Tibial artery (tissue), 4 donors: ENCODE measurements around the gene PIP4K2A.

ENCODE experiments used
- DNase-seq, 2 donors: peaks; one replicate each; pipeline ENCODE4 v3.0.0-alpha.2; 2019
- H3K27ac ChIP-seq, 2 donors: fragments of 200-600 bp; sonication (generic) in 1 of 2; 1 replicate in 1 of 2; 2 replicates in 1 of 2; pipeline ENCODE4 v1.5.1; 2018 to 2019; ENCODE audit warnings: mild to moderate bottlenecking in 1 of 2
- H3K27me3 ChIP-seq, 2 donors: fragments of 200-600 bp; sonication (generic) in 1 of 2; one replicate each; pipeline versions ENCODE4 v1.5.1 to v1.6.0; 2016 to 2019
- H3K36me3 ChIP-seq, 3 donors: fragments of 200-600 bp; sonication (generic) in 2 of 3; one replicate each; pipeline ENCODE4 v1.5.1; 2016 to 2019; ENCODE audit warnings: mild to moderate bottlenecking in 2 of 3
- H3K4me1 ChIP-seq, 4 donors: fragments of 200-600 bp; sonication (generic) in 2 of 4; 1 replicate in 3 of 4; 2 replicates in 1 of 4; pipeline ENCODE4 v1.5.1; 2016 to 2019
- H3K4me3 ChIP-seq, 2 donors: fragments of 200-600 bp; sonication (generic) in 1 of 2; 1 replicate in 1 of 2; 2 replicates in 1 of 2; pipeline ENCODE4 v1.5.1; 2018 to 2019; ENCODE audit warnings: mild to moderate bottlenecking in 2 of 2
- H3K9me3 ChIP-seq, 3 donors: fragments of 200-600 bp; sonication (generic) in 1 of 3; one replicate each; pipeline ENCODE4 v1.5.1; 2016 to 2019
- intact Hi-C: fragments of 100-400 bp; cut with DNase I; formaldehyde crosslinking; loops from one replicate; pipeline ENCODE4 v1.15.0; 2023; ENCODE audit warnings: low total_unique reads
- TF ChIP-seq, protein P1 (sequence below), 2 experiments: fragments of 200-600 bp in 1 of 2; fragments of 450-650 bp in 1 of 2; IDR thresholded peaks; one replicate each; pipeline ENCODE4 v1.5.1; 2017 to 2019; ENCODE audit warnings: antibody characterized with exemption in 2 of 2, mild to moderate bottlenecking in 1 of 2, moderate library complexity in 1 of 2

The PIP4K2A gene

GRCh38 chr10:22704942-22705341, 9.4 kb downstream of the PIP4K2A start:
- no peak overlapping the region for H3K27ac ChIP-seq
- TF ChIP-seq, protein P1, sequence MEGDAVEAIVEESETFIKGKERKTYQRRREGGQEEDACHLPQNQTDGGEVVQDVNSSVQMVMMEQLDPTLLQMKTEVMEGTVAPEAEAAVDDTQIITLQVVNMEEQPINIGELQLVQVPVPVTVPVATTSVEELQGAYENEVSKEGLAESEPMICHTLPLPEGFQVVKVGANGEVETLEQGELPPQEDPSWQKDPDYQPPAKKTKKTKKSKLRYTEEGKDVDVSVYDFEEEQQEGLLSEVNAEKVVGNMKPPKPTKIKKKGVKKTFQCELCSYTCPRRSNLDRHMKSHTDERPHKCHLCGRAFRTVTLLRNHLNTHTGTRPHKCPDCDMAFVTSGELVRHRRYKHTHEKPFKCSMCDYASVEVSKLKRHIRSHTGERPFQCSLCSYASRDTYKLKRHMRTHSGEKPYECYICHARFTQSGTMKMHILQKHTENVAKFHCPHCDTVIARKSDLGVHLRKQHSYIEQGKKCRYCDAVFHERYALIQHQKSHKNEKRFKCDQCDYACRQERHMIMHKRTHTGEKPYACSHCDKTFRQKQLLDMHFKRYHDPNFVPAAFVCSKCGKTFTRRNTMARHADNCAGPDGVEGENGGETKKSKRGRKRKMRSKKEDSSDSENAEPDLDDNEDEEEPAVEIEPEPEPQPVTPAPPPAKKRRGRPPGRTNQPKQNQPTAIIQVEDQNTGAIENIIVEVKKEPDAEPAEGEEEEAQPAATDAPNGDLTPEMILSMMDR (IDR thresholded peaks at IDR 0.05) = no peak
- peaks cover 0 to 64% (median under 1%) of the 10 kb centered on the region in 4 donors for H3K4me1 ChIP-seq
- no peaks in the 10 kb centered on the region for H3K9me3 ChIP-seq
- intact Hi-C loops = loop anchor here (5.0 kb wide), 1 partner anchor 373 kb away; no protein-coding TSS in a partner anchor
- H3K27me3 ChIP-seq = no peaks in the 10 kb centered on the region
- DNase-seq = no peak
- no peak overlapping the region for H3K4me3 ChIP-seq
- H3K36me3 ChIP-seq = no peaks in the 10 kb centered on the region

DNA sequence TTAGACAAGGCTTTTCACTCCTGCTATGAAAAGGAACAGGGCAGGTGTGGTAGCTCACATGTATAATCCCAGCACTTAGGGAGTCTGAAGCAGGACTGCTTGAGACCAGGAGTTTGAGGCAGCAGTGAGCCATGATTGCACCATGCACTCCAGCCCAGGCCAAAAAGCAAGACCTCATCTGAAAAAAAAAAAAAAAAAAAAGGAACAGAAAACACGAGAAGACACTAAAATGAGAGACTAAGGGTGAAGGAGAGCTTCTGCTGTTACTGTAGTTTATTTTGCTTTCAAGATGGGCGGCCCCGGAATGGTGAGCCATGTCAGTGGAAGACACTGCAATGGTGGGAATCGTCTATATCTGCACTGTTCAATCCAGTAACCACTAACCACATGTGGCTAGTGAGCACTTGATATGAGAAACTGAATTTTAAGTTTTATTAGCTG, 9.9 kb downstream of the PIP4K2A start:
- Histone ChIP-seq H3K27me3 (no peaks in the 10 kb centered on the region), H3K27ac (no peak overlapping the region), H3K36me3 (no peaks in the 10 kb centered on the region), H3K4me3 (no peak overlapping the region), H3K4me1 (peaks cover 0 to 64% (median under 1%) of the 10 kb centered on the region in 4 donors), H3K9me3 (no peaks in the 10 kb centered on the region)
- no peak for DNase-seq
- TF ChIP-seq, protein P1 (IDR thresholded peaks at IDR 0.05) = no peak
- intact Hi-C loops = no loop called here

- TF ChIP-seq, protein P1 (IDR thresholded peaks at IDR 0.05) = no peak
- Histone ChIP-seq H3K27me3 (no peaks in the 10 kb centered on the region), H3K4me3 (no peak overlapping the region), H3K36me3 (no peaks in the 10 kb centered on the region), H3K27ac (no peak overlapping the region), H3K4me1 (peaks cover 0 to 72% (median 12%) of the 10 kb centered on the region in 4 donors), H3K9me3 (no peaks in the 10 kb centered on the region)
- intact Hi-C loops = no loop called here
- no peak for DNase-seq
These were observed 12.0 kb downstream of the PIP4K2A start for GRCh38 chr10:22702348-22702747.

DNA sequence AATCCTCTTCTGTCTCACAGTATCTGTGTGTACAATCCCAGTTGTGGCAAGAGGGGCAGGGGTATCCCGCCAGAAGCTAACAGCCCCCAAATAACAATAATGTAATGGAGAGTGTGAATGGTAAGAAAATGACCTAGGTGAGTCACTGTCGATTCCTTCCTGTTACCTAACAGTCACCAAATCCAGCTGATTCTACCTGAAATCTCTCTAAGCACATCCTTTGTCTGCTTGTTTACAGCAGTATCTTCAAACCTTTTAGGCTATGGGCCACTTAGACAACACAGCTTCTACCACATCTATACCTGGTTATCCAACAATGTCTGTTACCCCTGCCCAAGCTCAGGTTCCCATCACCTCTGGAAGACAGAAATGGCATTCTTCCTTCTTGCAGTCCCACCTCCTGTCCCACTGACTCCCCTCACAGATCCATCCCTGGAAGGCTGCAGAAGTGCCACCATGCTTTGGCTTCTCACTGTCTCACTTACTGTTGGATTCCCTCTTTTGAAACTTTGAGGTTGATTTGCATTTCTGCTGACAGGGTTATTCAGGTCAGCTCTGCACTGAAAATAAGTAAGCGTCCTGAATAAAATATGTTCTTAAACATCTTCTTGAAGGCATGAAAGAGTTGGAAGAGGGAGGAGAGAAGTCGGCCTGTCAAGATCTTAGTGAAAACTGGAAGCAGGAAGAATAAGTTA, 13.1 kb downstream of the PIP4K2A start:
- H3K27me3 ChIP-seq = no peaks in the 10 kb centered on the region
- peaks cover 0 to 72% (median 14%) of the 10 kb centered on the region in 4 donors for H3K4me1 ChIP-seq
- H3K27ac ChIP-seq = no peak overlapping the region
- no peaks in the 10 kb centered on the region for H3K9me3 ChIP-seq
- no peak for DNase-seq
- TF ChIP-seq, protein P1 (IDR thresholded peaks at IDR 0.05) = no peak
- no peak overlapping the region for H3K4me3 ChIP-seq
- intact Hi-C loops = no loop called here
- no peaks in the 10 kb centered on the region for H3K36me3 ChIP-seq

- intact Hi-C loops = no loop called here
- Histone ChIP-seq H3K9me3 (no peaks in the 10 kb centered on the region), H3K27ac (no peak overlapping the region), H3K4me3 (no peak overlapping the region), H3K36me3 (no peaks in the 10 kb centered on the region), H3K4me1 (peaks cover 0 to 76% (median 14%) of the 10 kb centered on the region in 4 donors), H3K27me3 (no peaks in the 10 kb centered on the region)
- TF ChIP-seq, protein P1 (IDR thresholded peaks at IDR 0.05) = no peak
- DNase-seq = no peak
These were observed 13.9 kb downstream of the PIP4K2A start for GRCh38 chr10:22700489-22700888.
